ENCODE data around the gene SPEG.

The SPEG gene

DNA sequence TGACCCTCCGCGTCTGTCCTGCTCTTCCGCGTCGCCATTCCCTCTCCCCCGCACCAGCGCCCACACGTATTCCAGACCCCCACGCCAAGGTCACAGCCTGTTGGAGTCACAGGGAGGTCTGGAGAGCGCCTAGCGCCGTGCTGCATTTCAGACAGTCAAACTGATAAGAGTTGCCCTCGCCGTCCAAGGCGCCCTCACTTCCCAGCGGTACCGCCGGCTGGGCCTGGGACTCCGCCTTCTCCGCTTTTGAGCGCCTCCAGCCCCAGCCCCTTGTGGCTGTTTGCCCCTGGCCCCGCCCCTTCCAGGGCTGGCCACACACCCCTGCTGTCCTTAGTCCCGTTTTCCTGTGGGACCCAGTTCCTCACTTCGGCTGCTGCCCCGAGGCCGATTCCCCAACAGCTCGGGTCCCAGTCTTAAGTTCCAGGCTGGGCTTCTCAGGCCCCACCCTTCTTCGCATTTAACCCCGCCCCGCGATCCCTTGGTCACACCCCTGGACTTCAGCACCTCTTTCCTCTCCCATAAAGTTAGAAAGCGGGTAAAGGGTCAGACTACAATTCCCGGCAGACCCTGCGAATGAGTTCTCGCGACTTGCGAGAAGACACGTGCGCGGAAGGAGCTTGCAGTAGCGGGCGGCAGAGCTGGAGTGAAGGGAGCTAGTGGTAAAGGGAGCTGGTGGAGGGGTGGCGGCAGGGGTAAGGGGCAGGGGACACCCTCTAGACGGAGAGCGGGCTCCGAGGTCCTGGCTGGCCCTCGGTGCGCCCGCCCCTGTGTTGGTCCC, 63.8 kb downstream of the SPEG start, which contains the start of gene GMPPA:
Gene GMPPA, plus strand, starts transcription at position 612 of the 778 bp plus-strand sequence. CDS start 1,085 bp downstream, outside the sequence.
- FAIRE-seq = peak; percentile 92

DNA sequence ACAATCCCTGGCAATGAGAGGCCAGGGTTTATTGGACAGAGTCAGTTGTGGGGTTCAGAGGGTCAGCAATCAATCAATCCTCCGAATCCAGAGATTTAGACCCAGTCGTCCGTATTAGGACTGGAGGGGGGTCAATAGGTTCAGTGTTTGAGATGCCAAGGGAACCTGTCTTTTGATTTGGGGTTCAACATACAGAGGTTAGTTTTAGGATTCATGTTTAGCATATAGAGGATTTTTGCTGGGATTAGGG, 64.3 kb downstream of the SPEG start:
- no peak for FAIRE-seq

DNA sequence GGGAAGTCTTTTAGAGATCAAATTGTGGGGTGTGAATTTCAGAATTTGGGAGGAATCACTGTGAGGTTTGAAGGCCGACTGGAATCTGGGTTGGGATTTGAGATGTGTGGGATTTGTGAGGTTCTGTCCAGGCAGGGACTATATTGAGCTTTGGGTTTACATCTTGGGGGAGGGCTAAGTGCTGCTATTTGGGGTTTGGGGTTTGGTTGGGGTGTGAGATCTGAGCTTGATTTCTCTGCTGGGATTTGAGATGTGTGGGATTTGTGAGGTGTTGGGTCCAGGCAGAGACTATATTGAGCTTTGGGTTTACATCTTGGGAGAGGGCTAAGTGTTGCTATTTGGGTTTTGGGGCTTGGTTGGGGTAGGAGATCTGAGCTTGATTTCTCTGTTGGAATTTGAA, 64.9 kb downstream of the SPEG start:
- no peak for FAIRE-seq

DNA sequence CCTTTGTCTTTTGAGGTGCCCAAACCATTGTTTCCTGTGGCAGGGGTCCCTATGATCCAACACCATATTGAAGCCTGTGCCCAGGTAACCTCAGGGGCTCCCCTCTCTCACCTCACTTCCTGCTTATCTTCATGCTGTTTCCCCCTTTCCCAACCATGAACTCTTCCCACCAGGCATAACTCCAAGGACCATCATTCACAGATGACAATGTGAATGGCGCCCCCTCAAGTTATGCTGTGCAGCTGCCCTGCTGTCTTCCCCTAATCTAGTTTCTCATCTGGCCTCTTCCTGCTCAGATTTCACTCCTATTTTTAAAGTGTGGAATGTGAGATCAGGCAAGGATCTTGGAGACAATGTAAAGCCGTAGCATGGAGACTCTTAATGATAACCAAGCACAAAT, 65.5 kb downstream of the SPEG start:
- FAIRE-seq = no peak

DNA sequence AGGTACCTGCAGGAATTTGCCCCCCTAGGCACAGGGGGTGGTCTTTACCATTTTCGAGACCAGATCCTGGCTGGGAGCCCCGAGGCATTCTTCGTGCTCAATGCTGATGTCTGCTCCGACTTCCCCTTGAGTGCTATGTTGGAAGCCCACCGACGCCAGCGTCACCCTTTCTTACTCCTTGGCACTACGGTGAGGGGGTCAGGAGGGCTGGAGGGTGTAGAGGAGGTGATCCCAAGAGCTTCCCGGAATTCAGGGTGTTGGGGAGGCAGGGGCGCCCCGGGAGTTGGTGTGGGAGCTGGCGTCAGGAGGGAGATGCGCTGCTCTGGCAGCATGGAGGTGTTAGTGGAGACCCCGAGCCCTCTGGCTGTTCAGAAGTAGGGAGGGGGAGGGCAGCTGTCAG, 67.2 kb downstream of the SPEG start:
- FAIRE-seq = no peak

DNA sequence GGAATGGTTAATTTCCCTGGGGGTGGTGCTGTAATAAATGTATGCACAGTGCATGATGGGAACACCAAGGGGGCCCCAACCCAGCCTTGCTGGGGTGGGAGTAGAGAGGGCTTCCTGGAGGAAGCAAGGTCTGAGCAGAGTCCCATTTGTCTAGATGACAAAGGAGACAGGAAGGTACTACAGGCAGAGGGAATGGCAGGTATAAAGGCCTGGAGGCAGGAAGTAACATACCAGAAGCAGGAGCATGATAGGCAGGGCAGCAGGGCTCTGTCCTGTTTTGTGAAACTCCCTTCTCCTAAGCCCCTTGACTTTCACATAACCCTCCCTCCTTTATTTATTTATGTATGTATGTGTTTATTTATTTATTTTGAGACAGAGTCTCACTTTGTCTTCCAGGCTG, 68.0 kb downstream of the SPEG start:
- no peak for FAIRE-seq

DNA sequence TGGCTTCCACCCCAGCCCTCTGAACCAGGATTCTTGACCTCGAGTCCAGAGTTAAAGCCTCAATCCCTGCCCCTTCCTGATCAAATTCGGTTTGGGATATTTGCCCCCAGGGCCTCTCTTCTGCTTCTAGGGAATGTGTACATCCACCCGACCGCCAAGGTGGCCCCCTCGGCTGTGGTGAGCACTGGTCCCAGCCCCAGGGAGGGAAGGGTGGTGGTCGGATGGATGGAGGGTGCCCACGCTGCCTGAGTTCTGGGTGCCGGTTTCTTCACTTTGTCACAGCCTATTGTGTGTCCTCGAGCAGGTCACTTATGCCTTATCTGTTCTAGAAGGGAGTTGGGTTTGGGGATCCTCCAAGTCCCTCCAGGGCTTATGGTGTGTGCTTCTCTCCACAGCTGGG, 70.9 kb downstream of the SPEG start:
- no peak for FAIRE-seq

DNA sequence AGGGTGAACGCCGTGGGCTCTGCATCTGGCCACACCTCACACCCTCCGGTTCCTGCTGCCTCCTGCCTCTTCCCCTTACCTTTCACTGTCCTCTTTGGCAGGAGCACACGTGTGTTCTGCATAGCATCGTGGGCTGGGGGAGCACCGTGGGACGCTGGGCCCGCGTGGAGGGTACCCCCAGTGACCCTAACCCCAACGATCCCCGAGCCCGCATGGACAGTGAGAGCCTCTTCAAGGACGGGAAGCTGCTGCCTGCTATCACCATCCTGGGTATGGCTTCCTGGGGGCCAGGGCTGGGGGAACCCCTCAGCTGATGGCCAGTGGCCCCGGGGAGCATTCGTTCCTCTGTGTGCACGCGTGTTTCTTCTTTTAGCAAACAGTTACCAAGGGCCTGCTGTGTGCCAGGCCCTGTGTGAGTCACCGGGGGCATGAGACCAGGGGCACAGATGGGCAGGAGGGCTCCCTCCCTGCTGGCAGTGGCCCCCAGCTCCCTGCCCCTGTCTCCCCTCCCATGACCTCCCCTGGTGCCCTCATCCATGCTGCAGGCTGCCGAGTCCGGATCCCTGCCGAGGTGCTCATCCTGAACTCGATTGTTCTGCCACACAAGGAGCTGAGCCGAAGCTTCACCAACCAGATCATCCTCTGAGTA, 71.6 kb downstream of the SPEG start:
- FAIRE-seq = no peak

DNA sequence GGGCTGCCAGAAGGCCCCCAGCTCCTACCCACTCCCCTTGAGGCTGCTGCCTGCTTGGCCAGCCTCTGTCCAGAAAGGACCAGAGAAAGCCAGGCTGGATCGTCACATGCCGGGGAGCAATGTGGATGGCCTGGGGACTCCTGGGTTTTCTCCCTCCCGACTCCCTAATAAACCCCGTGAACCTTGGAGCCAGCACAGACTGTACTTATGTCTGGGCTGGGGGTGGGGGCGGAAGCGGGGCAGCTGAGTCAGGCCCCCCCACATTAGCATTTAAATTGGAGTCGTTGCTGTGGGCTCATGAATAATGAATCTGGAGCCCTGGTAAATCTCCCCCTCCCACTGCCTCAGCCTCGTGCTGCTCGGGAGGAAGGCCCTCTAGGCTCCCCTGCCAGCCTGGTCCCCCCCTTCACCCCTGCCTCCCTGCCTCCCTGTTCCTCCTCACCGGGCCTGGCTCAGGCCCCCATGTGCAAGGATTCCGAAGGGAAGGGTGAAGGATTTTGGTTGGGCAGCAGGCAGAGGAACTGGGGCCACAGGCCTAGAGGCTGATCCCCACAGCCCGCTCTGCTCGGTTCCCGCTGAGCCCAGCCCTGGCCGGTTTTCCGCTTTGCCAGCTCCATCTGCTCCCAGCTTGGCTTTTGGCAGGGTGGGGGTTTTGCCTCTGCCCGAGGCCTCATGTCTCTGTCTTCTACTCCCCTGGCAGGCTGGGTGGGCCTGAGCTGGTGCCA, 72.3 kb downstream of the SPEG start:
- no peak for FAIRE-seq

DNA sequence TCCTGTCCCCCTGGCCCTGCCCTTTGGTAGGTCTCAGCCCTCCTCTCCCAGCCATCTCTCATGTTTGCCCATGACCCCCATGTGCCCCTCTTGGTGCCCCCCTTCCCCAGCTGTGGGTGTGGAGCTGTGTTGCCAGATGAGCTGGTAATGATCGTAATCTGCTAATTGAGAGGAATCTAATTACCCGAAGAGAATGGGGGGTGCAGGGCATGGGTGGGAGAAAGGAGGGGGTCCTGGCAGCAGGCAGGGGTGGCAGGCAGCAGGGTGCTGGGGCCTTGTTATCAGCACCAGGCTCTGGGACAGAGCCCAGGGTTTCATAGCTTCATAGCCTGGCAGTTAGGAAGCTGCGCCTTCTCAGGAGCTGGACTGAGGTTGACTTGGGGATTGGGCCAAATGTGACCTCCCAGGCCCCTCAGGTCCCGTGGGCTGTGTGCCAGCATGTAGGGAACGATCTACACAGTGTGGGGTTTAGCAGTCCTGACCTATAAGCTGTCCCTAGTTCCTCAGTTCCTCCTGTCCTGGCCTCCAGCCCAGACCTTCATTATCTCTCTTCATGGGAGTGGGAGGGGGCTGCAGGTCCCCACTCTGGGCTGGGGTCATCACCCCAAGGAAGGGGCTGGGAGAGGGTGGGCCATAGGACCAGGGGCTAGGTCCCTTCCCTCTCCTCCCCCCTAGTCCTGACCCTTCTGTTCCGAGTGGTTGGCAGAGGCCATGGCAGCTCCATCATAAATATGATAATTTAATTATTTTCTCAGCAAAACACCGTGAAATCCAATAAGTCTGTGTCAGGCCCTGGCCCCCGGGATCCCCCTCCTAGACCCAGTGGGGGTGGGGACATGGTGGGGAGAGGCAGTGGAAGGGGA, 73.2 kb downstream of the SPEG start:
- FAIRE-seq = no peak

DNA sequence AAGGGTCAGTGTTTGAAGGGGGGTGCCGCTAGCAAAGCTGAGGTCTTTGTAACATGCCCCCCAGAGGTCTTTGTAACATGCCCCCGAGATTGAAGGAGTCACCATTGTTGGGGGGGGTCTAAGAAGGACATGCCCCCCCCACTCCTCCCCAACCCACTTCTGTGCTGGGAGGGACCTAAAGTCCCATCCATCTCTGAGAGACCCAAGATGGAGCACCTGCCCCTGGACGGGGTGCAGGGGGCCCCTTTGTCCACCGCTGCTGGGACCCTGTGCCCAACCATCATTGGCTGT, 73.7 kb downstream of the SPEG start:
- FAIRE-seq = no peak

DNA sequence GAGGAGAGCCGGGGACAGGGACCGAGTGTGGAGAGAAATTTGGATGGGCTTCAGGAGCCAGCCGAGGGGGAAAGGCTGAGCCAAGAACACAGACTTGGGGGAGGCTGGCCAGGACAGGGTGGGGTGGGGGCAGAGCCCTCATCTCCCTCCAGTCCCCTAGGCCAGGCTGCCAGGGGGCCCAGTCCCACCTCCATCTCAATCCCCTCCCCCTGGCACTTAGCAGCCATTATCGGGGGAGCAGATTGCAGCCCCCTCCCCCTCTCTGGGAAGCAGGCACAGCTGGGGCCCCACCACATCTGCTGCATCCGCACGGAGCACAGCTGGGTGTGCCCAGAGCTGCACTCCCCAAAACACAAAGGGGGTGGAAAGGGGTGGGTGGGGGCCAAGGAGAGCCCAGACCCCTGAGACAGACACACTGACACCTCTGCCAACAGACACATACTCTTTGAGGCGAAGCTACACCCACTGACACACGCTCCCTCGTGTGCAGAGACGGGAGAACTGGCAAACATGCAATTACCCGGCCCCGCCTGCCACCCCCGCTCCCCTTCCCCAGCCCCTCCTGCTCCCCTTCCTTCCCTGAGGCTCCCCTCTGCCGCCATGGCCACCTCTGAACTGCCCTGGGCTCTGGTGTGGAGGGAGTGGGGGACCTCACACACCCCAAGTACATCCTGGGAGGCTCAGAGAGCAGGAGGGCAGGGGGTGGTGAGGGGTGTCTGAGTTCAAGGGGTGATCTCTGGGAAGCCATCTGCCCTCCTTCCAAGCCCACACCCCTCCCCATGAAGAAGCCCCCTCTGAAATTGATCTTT, 74.5 kb downstream of the SPEG start:
- no peak for FAIRE-seq

DNA sequence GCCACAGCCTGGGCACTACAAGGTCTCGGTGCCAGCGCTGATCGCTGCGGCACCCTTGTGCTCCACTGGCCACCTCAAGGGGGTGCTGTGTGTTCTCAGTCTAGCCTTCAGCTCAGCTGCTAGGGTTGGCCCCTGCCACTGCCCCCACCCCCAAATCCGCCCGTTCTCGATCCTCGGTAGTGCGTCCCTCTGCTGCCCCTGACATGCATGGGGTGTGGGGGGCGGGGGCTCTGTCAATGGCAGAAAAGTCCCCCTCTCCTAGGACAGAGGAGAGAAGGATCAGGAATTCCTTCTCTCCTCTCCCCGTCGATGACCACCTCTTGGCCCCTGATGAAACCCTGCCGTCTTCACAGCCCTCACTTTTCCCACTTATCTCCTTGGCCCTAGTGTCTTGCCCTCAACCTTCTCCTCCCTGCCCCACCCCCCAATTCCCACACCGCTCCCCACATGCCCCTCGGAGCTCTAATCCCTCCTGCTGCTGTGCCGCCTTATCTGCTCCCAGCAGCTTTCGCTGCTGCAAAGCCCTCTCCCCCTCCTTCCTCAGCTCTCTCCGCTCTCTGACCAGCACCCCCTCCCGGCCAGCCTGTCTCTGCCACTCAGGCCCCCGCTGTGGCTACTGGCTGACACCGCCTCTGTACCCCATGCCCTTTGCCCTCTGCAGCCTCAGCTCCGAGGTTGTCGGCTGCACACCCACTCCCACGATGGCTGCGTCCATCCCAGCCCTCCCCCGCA, 75.3 kb downstream of the SPEG start:
- FAIRE-seq = no peak

DNA sequence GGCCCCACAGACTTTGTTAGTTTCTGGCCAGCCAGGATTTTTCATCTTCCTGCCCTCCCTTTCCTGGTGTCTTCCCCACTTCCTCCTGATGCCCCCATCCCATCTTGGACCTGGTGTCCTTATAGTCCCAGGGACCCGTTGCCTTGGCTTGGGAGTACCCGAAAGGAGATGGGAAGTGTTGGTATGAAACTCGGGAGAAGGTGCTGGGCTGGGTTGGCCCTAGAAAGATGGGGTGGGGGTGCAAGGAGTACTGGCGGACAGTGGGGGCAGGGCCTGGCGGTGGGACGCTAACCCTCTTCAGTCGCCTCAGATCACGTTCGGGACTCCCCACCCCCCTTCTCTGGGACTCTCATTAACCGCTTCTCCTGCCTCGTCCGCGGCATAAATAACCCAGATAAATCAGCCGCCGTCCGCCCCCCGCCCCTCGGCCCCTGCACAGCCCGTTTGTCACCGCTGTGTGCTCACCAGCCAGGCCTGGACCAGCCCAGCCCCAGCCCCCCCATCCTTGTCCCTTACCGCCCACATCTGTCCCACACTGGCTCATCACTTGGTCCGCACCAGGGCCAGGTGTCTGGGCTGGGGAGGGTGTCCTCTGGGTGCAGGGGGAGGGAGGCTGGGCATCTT, 76.0 kb downstream of the SPEG start:
- FAIRE-seq = no peak

DNA sequence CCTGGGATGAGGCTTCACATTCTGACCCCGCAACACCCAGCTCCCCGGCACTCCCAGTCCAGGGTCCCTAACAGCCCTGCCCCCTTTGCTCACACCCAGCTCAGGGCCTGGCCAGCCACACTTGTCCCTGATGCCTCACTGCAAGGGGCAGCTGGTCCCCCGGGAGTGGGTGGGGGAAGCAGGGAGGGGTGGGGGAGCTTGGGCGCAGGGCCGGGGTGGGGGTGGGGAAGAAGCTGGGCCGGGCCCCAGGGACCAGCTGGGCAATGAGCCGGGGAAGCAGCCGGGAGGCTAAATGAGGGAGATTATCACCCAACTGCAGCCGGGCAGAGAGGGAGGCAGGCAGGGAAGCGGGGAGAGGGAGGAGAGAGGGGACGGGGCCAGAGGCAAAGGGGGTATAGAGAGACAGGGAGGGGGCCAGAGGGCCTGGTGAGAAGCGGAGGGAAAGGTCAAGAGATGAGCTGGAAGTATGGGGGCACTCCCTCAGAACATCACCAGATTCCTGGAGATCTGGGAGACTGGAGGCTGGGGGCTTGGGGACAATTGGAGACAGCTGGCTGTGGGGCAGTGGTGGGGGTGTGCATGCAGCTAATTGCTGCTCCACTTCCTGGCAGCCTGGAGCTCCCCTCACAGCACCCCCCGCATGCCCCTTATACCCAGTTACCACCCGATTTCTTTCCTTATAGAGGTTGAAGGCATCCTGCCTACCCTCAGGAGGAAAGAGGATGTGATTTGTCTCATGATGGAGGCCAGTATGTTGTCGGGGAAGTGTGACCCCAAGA, 77.1 kb downstream of the SPEG start:
- FAIRE-seq = no peak

DNA sequence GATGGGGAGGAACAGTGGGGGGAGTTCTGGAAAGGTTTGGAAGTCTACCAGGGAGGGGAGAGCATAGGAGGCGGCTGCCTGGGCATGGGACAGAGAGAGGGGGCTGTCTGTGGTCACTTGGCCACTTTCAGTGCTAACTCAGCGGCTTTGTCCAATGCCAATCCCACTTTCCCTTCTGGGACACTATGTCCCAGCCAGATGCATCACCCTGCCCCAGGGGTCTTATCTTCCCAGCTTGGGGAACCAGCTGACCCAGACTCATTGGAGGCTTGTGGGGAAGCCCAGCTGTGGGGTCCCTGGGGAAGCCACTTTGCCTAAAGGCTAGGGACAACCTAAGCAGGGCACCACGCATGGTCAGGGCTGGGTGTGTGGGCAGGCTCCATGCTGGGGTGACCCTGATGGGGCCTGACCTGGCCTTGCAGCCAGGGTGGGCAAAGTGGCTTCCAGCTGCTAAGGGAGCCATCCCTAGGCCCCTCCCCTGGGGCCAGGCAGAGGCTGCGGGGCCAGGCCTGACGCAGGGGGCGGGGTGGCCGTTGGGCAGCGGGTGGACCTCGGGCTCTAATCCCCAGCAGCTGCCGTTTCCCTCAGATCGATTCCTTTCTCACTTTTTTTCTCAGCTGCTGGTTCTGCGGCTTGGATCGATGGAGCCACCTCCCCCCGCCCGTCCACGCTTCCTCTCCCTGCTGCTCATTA, 78.0 kb downstream of the SPEG start:
- no peak for FAIRE-seq

DNA sequence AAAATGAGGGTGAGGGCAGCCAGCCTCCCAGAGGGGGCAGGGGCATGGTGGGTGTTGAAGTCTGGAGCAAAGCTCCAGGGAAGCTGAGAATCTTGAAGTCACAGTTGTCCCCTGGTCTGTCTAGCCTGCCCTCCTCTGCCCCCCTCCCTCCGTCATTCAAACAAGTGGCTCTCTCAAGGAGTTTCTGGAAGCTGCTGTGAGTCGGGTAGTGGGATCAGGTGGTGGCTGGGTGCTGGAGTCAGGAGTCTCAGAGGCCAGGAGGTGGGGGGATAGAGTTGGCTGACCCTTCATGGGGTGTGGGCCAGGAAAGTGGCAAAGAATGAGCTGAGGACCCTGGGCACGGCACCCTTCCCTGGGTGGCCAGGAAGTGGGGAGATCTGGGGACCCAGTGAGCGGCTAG, 79.1 kb downstream of the SPEG start:
- FAIRE-seq = no peak

DNA sequence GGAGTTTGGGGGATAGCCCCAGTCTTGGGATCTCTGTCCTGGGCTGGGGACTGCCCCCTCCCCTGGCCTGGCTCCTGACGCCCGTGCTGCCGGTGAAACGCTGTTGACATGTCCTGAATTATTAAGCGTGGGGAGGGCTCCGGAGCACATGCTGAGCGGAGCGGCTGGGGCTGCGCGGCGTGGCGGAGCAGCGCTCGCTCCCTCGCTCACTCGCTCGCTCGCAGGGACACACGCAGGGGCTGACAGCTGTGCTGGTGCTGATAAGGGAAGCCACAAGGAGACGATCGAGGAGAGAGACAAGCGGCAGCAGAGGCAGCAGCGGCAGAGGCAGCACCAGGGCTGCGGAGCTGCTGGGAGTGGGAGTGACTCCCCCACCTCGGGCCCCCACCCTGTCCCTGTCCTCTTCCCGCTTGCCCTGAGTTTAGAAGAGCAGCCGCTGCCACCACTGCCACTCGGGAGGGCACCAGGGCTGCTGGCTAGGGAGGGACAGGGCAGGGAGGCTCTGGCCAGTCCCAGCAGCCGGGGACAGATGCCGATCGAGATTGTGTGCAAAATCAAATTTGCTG, 79.6 kb downstream of the SPEG start, which contains the start of gene ASIC4:
Gene ASIC4, plus strand, starts transcription at position 287 of the 566 bp plus-strand sequence. Its CDS starts 243 bp downstream, at position 530.
- no peak for FAIRE-seq

DNA sequence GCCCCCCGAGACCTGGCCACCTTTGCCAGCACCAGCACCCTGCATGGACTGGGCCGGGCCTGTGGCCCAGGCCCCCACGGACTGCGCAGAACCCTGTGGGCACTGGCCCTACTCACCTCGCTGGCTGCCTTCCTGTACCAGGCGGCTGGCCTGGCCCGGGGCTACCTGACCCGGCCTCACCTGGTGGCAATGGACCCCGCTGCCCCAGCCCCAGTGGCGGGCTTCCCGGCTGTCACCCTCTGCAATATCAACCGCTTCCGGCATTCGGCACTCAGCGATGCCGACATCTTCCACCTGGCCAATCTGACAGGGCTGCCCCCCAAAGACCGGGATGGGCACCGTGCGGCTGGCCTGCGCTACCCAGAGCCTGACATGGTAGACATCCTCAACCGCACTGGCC, 80.2 kb downstream of the SPEG start:
- FAIRE-seq = no peak

Measured in endometrium (tissue), 2 donors.